ENCODE measurements around the gene ADAMTS7. TPM values are rescaled to one million over a fixed set of nuclear protein-coding genes. Genes with fewer than 3 reads are reported as not detected.

The ADAMTS7 gene
- total RNA-seq, 1 experiment from 2014 or later, result 4.2 TPM

GRCh38 chr15:78712797-78713515 lies 98.3 kb downstream of the ADAMTS7 start:
- Histone ChIP-seq H3K4me3 (ENCODE audit: low read length) (no peak overlapping the region), H3K4me1 (ENCODE audit: insufficient read depth, low read length) (peaks cover 9% of the 10 kb centered on the region; the same call in 1 of the 2 replicates), H3K27ac (ENCODE audit: low read length) (no peak overlapping the region), H3K9ac (ENCODE audit: low read length) (no peak overlapping the region), H3K4me2 (ENCODE audit: low read length) (no peak overlapping the region), H3F3A (ENCODE audit: low read length, unreplicated experiment) (no peaks in the 10 kb centered on the region), H2AFZ (ENCODE audit: low read length) (no peak overlapping the region), H4K20me1 (ENCODE audit: low read length) (no peaks in the 10 kb centered on the region), H3K27me3 (ENCODE audit: low read length) (no peaks in the 10 kb centered on the region), H3K36me3 (ENCODE audit: low read depth, low read length) (no peaks in the 10 kb centered on the region), H3K9me3 (ENCODE audit: low read length) (no peaks in the 10 kb centered on the region), H3K9me2 (replicated peaks; ENCODE audit: low read length) (no peaks in the 10 kb centered on the region), H3K79me2 (ENCODE audit: low read length) (no peaks in the 10 kb centered on the region)
- BruUV-seq (replicated peaks), result no TSS peak
- POLR2A ChIA-PET (ENCODE audit: unreplicated experiment), result no interaction called here
- CTCF ChIA-PET, result no interaction called here
- DNase-seq (no peak), ATAC-seq (no peak)
- intact Hi-C loops (cut with micrococcal nuclease), result no loop called here
- TF ChIP-seq EZH2phosphoT487 (IDR thresholded peaks at IDR 0.05; ENCODE audit: borderline replicate concordance, low read length) (no peak), CTCF (conservative IDR thresholded peaks at IDR 0.05; ENCODE audit: low read depth, low read length) (no peak), EZH2 (IDR thresholded peaks at IDR 0.05; ENCODE audit: low read length, unreplicated experiment) (no peak)

GRCh38 chr15:78711638-78712037 lies 99.6 kb downstream of the ADAMTS7 start:
- intact Hi-C loops (cut with micrococcal nuclease), result no loop called here
- Histone ChIP-seq H3K36me3 (ENCODE audit: low read depth, low read length) (no peaks in the 10 kb centered on the region), H4K20me1 (ENCODE audit: low read length) (no peaks in the 10 kb centered on the region), H3K9me2 (replicated peaks; ENCODE audit: low read length) (no peaks in the 10 kb centered on the region), H3K4me3 (ENCODE audit: low read length) (no peak overlapping the region), H3K27me3 (ENCODE audit: low read length) (peaks cover 6% of the 10 kb centered on the region; the same call in 1 of the 2 replicates), H3K9me3 (ENCODE audit: low read length) (no peaks in the 10 kb centered on the region), H3K79me2 (ENCODE audit: low read length) (no peaks in the 10 kb centered on the region), H2AFZ (ENCODE audit: low read length) (no peak overlapping the region), H3F3A (ENCODE audit: low read length, unreplicated experiment) (no peaks in the 10 kb centered on the region), H3K4me1 (ENCODE audit: insufficient read depth, low read length) (peaks cover 9% of the 10 kb centered on the region; the same call in 1 of the 2 replicates), H3K9ac (ENCODE audit: low read length) (no peak overlapping the region), H3K4me2 (ENCODE audit: low read length) (no peak overlapping the region), H3K27ac (ENCODE audit: low read length) (no peak overlapping the region)
- ChIA-PET CTCF (no interaction called here), POLR2A (ENCODE audit: unreplicated experiment) (no interaction called here)
- TF ChIP-seq CTCF (conservative IDR thresholded peaks at IDR 0.05; ENCODE audit: low read depth, low read length) (no peak), EZH2 (IDR thresholded peaks at IDR 0.05; ENCODE audit: low read length, unreplicated experiment) (no peak), EZH2phosphoT487 (IDR thresholded peaks at IDR 0.05; ENCODE audit: borderline replicate concordance, low read length) (no peak)
- ATAC-seq (no peak), DNase-seq (no peak)
- no TSS peak for BruUV-seq (replicated peaks)

- no peaks in the 10 kb centered on the region for H3K4me1 ChIP-seq (ENCODE audit: insufficient read depth, low read length)
- ChIA-PET POLR2A (ENCODE audit: unreplicated experiment) (no interaction called here), CTCF (no interaction called here)
- peaks cover 8% of the 10 kb centered on the region for H3K27me3 ChIP-seq (ENCODE audit: low read length)
- no peak for TF ChIP-seq EZH2 (IDR thresholded peaks at IDR 0.05; ENCODE audit: low read length, unreplicated experiment)
- TF ChIP-seq CTCF (conservative IDR thresholded peaks at IDR 0.05; ENCODE audit: low read depth, low read length), result peak; percentile 80
- H3K4me3 ChIP-seq (ENCODE audit: low read length), result peak overlapping the region; percentile 52; the same call in 1 of the 2 replicates
- no peaks in the 10 kb centered on the region for H3K9me3 ChIP-seq (ENCODE audit: low read length)
- intact Hi-C loops (cut with micrococcal nuclease), result loop anchor here (1.0 to 5.0 kb wide), 2 partner anchors 67 to 91 kb away; partner anchors contain the start of gene CHRNB4
- H4K20me1 ChIP-seq (ENCODE audit: low read length), result no peaks in the 10 kb centered on the region
- no TSS peak for BruUV-seq (replicated peaks)
- H3F3A ChIP-seq (ENCODE audit: low read length, unreplicated experiment), result no peaks in the 10 kb centered on the region
- H3K79me2 ChIP-seq (ENCODE audit: low read length), result no peaks in the 10 kb centered on the region
- peak overlapping the region; percentile 79 for H3K4me2 ChIP-seq (ENCODE audit: low read length)
- no peaks in the 10 kb centered on the region for H3K36me3 ChIP-seq (ENCODE audit: low read depth, low read length)
- ATAC-seq (peak; percentile 99), DNase-seq (peak; percentile 74)
- peak overlapping the region; percentile 79 for H2AFZ ChIP-seq (ENCODE audit: low read length)
- no peak overlapping the region for H3K27ac ChIP-seq (ENCODE audit: low read length)
- no peaks in the 10 kb centered on the region for H3K9me2 ChIP-seq (replicated peaks; ENCODE audit: low read length)
- H3K9ac ChIP-seq (ENCODE audit: low read length), result no peak overlapping the region
Measured at GRCh38 chr15:78709263-78709882, 101.9 kb downstream of the ADAMTS7 start.

Measured in PC-3 (cell line).